Loucy (cell line): ENCODE measurements around the gene MYT1.
"Not testable (repeated sequence)": the region's sequence is repeated elsewhere in the genome, so short reads cannot be mapped to it uniquely, and the experiment has no call there.

Source experiments
- H2AFZ ChIP-seq: fragments of 200-600 bp; sonication (generic); 2 replicates; pipeline ENCODE4 v1.6.0; 2016; ENCODE audit warnings: antibody characterized with exemption, mild to moderate bottlenecking, low read length, moderate library complexity
- H3F3A ChIP-seq: fragments of 200-600 bp; 2 replicates; pipeline ENCODE4 v1.6.0; 2016; ENCODE audit warnings: antibody characterized with exemption, low read depth, mild to moderate bottlenecking
- H3K27me3 ChIP-seq: fragments of 200-600 bp; sonication (generic); 2 replicates; pipeline ENCODE4 v1.6.1; 2014; ENCODE audit warnings: low read length, mild to moderate bottlenecking; ENCODE audit not compliant: insufficient read depth, poor library complexity, severe bottlenecking
- H3K36me3 ChIP-seq: fragments of 200-600 bp; sonication (generic); 2 replicates; pipeline ENCODE4 v1.6.1; 2016; ENCODE audit warnings: low read length; ENCODE audit not compliant: insufficient read depth
- H3K4me1 ChIP-seq: fragments of 200-600 bp; sonication (generic); 2 replicates; pipeline ENCODE4 v1.5.1; 2014; ENCODE audit warnings: low read length, mild to moderate bottlenecking; ENCODE audit not compliant: insufficient read depth, poor library complexity, severe bottlenecking
- H3K4me2 ChIP-seq: fragments of 200-600 bp; sonication (generic); 2 replicates; pipeline ENCODE4 v1.6.0; 2014; ENCODE audit warnings: antibody characterized with exemption, low read length, low read depth, mild to moderate bottlenecking; ENCODE audit not compliant: poor library complexity, severe bottlenecking
- H3K4me3 ChIP-seq: fragments of 200-600 bp; sonication (generic); 2 replicates; pipeline ENCODE4 v1.5.1; 2014; ENCODE audit warnings: low read length, mild to moderate bottlenecking, mixed read lengths; ENCODE audit not compliant: poor library complexity, severe bottlenecking
- H3K79me2 ChIP-seq: fragments of 200-600 bp; sonication (generic); 2 replicates; pipeline ENCODE4 v1.6.1; 2014; ENCODE audit warnings: low read length; ENCODE audit not compliant: insufficient read depth
- H3K9ac ChIP-seq: fragments of 200-600 bp; sonication (generic); 2 replicates; pipeline ENCODE4 v1.6.0; 2014; ENCODE audit warnings: mild to moderate bottlenecking, low read depth, low read length, moderate library complexity; ENCODE audit not compliant: poor library complexity, severe bottlenecking
- H3K9me2 ChIP-seq: fragments of 200-600 bp; sonication (generic); replicated peaks from 2 replicates; pipeline ENCODE4 v1.6.1; 2016; ENCODE audit warnings: low read depth, low read length, mixed read lengths
- H3K9me3 ChIP-seq: fragments of 200-600 bp; sonication (generic); 2 replicates; pipeline ENCODE4 v1.6.1; 2014; ENCODE audit warnings: mild to moderate bottlenecking, antibody characterized with exemption, low read length, low read depth; ENCODE audit not compliant: insufficient read depth
- H4K20me1 ChIP-seq: fragments of 200-600 bp; sonication (generic); 2 replicates; pipeline ENCODE4 v1.6.0; 2014; ENCODE audit warnings: antibody characterized with exemption, low read length, mild to moderate bottlenecking; ENCODE audit not compliant: insufficient read depth, poor library complexity, severe bottlenecking
- EZH2phosphoT487 ChIP-seq: fragments of 200-600 bp; IDR thresholded peaks from 2 replicates; pipeline ENCODE4 v1.6.1; 2018; ENCODE audit warnings: antibody characterized with exemption, mild to moderate bottlenecking, moderate library complexity, borderline replicate concordance
- TF ChIP-seq, protein P1 (sequence below): fragments of 200-600 bp; sonication (generic); conservative IDR thresholded peaks from 2 replicates; pipeline ENCODE4 v1.5.1; 2014; ENCODE audit warnings: mild to moderate bottlenecking, antibody characterized with exemption, low read length

The MYT1 gene

DNA sequence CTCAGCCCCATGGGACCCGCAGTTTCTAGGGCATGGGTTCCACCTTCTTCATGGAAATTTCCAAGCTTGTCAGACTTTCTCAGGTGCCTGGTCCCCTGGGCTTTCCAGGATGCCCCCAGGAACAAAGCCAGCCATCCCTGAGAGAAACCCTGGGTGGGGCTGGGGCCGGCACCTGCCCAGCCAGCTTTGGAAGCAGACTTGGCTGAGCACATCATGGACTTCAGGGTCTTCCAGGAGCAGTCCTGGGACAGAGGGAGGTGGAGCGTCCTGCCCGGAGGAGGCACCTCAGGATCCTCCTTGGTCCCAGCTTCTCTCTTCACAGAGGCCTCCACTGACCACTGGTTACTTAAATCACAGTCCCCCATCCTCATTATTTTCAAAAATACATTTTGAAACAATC lies 13.5 kb downstream of the MYT1 start:
- H3K4me2 ChIP-seq: no peak overlapping the region
- H3K9me2 ChIP-seq: no peaks in the 10 kb centered on the region
- H3K4me3 ChIP-seq: no peak overlapping the region
- no peaks in the 10 kb centered on the region for H3K4me1 ChIP-seq
- H3K79me2 ChIP-seq: no peaks in the 10 kb centered on the region
- H3K27me3 ChIP-seq: no peaks in the 10 kb centered on the region
- no peaks in the 10 kb centered on the region for H3K36me3 ChIP-seq
- TF ChIP-seq, protein P1, sequence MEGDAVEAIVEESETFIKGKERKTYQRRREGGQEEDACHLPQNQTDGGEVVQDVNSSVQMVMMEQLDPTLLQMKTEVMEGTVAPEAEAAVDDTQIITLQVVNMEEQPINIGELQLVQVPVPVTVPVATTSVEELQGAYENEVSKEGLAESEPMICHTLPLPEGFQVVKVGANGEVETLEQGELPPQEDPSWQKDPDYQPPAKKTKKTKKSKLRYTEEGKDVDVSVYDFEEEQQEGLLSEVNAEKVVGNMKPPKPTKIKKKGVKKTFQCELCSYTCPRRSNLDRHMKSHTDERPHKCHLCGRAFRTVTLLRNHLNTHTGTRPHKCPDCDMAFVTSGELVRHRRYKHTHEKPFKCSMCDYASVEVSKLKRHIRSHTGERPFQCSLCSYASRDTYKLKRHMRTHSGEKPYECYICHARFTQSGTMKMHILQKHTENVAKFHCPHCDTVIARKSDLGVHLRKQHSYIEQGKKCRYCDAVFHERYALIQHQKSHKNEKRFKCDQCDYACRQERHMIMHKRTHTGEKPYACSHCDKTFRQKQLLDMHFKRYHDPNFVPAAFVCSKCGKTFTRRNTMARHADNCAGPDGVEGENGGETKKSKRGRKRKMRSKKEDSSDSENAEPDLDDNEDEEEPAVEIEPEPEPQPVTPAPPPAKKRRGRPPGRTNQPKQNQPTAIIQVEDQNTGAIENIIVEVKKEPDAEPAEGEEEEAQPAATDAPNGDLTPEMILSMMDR: no peak
- TF ChIP-seq EZH2phosphoT487: no peak
- H4K20me1 ChIP-seq: no peaks in the 10 kb centered on the region
- H3K9ac ChIP-seq: no peak overlapping the region
- H2AFZ ChIP-seq: no peak overlapping the region
- H3K9me3 ChIP-seq: peaks cover 17% of the 10 kb centered on the region; the same call in 1 of the 2 replicates
- H3F3A ChIP-seq: no peaks in the 10 kb centered on the region

DNA sequence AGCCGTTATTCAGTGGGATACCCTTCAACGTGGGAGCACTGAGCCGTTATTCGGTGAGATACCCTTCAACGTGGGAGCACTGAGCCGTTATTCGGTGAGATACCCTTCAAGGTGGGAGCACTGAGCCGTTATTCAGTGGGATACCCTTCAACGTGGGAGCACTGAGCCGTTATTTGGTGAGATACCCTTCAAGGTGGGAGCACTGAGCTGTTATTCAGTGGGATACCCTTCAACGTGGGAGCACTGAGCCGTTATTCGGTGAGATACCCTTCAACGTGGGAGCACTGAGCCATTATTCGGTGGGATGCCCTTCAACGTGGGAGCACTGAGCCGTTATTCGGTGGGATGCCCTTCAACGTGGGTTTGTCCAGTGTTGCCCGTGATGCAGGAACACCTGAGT lies 14.7 kb downstream of the MYT1 start:
- not testable (repeated sequence) for H3K79me2 ChIP-seq, H3K9ac ChIP-seq, H2AFZ ChIP-seq, H3K4me3 ChIP-seq, H3K4me1 ChIP-seq, H3K4me2 ChIP-seq, H3K9me2 ChIP-seq, H4K20me1 ChIP-seq, H3F3A ChIP-seq, H3K27me3 ChIP-seq, H3K36me3 ChIP-seq
- H3K9me3 ChIP-seq: peaks cover 24% of the 10 kb centered on the region; the same call in 1 of the 2 replicates

- peaks cover 24% of the 10 kb centered on the region; the same call in 1 of the 2 replicates for H3K9me3 ChIP-seq
- TF ChIP-seq EZH2phosphoT487: no peak
- TF ChIP-seq, protein P1: no peak; the same call in 1 of the 2 replicates
- H3K4me3 ChIP-seq: no peak overlapping the region
- no peaks in the 10 kb centered on the region for H3K9me2 ChIP-seq
- H3K27me3 ChIP-seq: no peaks in the 10 kb centered on the region
- no peaks in the 10 kb centered on the region for H4K20me1 ChIP-seq
- H2AFZ ChIP-seq: no peak overlapping the region
- no peak overlapping the region for H3K4me2 ChIP-seq
- no peaks in the 10 kb centered on the region for H3K79me2 ChIP-seq
- H3F3A ChIP-seq: no peaks in the 10 kb centered on the region
- no peaks in the 10 kb centered on the region for H3K36me3 ChIP-seq
- H3K4me1 ChIP-seq: no peaks in the 10 kb centered on the region
- no peak overlapping the region for H3K9ac ChIP-seq
Observed at GRCh38 chr20:64179805-64180204, 15.6 kb downstream of the MYT1 start.

DNA sequence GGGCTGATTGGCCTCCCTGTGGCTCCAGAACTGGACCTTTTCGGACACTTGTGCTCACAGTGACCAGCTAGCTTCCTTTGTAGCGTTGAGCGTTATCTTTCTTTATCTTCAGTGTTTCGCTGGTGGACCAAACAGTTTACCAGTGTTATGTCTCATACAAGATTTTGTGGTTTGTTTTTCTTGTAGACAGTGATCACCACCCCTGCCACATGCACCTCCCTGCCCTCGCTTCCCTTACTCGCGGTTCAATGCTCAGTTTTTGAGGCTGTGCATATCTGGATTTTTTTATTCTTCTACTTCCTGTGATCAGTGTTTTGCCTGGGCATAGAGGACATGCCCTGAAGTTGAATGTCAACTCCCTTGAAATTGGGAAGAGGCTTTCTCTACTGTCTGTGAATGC lies 16.4 kb downstream of the MYT1 start:
- Histone ChIP-seq H3K9me3 (peaks cover 30% of the 10 kb centered on the region; the same call in 1 of the 2 replicates), H3K9me2 (no peaks in the 10 kb centered on the region), H3K4me2 (peak overlapping the region; percentile 4), H4K20me1 (no peaks in the 10 kb centered on the region), H3K27me3 (no peaks in the 10 kb centered on the region), H3F3A (no peaks in the 10 kb centered on the region), H3K36me3 (no peaks in the 10 kb centered on the region), H3K9ac (no peak overlapping the region), H3K4me1 (no peaks in the 10 kb centered on the region), H3K79me2 (no peaks in the 10 kb centered on the region), H3K4me3 (no peak overlapping the region), H2AFZ (no peak overlapping the region)
- no peak for TF ChIP-seq EZH2phosphoT487
